22Rv1 (cell line): ENCODE data around the gene SPECC1.

Source experiments
- CTCF ChIP-seq: fragments of 450-650 bp; IDR thresholded peaks from 2 replicates; pipeline ENCODE4 v1.5.1; 2017; ENCODE audit warnings: mild to moderate bottlenecking
- ZFX ChIP-seq: fragments of 450-650 bp; IDR thresholded peaks from 2 replicates; pipeline ENCODE4 v1.6.1; 2017; ENCODE audit warnings: antibody characterized with exemption, borderline replicate concordance

- TF ChIP-seq CTCF = no peak
- TF ChIP-seq ZFX = no peak
Observed at GRCh38 chr17:20299013-20299412, 289.9 kb downstream of the SPECC1 start.
